H9 (cell line): ENCODE data around the gene CLMP. TPM values are rescaled to one million over a fixed set of nuclear protein-coding genes. Genes with fewer than 3 reads are reported as not detected.

Experiments used
- DNase-seq: peaks from one replicate; pipeline ENCODE4 v3.0.0-alpha.2; 2017
- H2AFZ ChIP-seq: one replicate; pipeline ENCODE4 v1.6.1; 2013; ENCODE audit warnings: mild to moderate bottlenecking, low read length, control low read depth, moderate library complexity
- H2AK5ac ChIP-seq: 2 replicates; pipeline ENCODE4 v1.6.1; 2013; ENCODE audit warnings: low read length, control low read depth, mixed read lengths; ENCODE audit not compliant: insufficient read length
- H2BK120ac ChIP-seq: one replicate; pipeline ENCODE4 v1.6.1; 2013; ENCODE audit warnings: low read depth, mild to moderate bottlenecking, low read length, control low read depth, inconsistent platforms; ENCODE audit not compliant: poor library complexity, severe bottlenecking
- H2BK12ac ChIP-seq: 2 replicates; pipeline ENCODE4 v1.6.1; 2013; ENCODE audit warnings: low read length, control low read depth, mixed read lengths, low read depth; ENCODE audit not compliant: insufficient read length
- H2BK15ac ChIP-seq: 2 replicates; pipeline ENCODE4 v1.6.1; 2013; ENCODE audit warnings: low read depth, low read length, control low read depth
- H2BK20ac ChIP-seq: one replicate; pipeline ENCODE4 v1.6.1; 2013; ENCODE audit warnings: low read depth, mild to moderate bottlenecking, low read length, control low read depth, inconsistent platforms; ENCODE audit not compliant: poor library complexity, severe bottlenecking
- H2BK5ac ChIP-seq: 2 replicates; pipeline ENCODE4 v1.6.1; 2013; ENCODE audit warnings: low read length, control low read depth, mixed read lengths; ENCODE audit not compliant: insufficient read length
- H3K14ac ChIP-seq: 2 replicates; pipeline ENCODE4 v1.6.1; 2013; ENCODE audit warnings: low read length, control low read depth; ENCODE audit not compliant: insufficient read depth
- H3K18ac ChIP-seq: 2 replicates; pipeline ENCODE4 v1.6.1; 2013; ENCODE audit warnings: low read depth, mild to moderate bottlenecking, mixed read lengths, low read length, control low read depth; ENCODE audit not compliant: insufficient read length
- H3K23ac ChIP-seq: 2 replicates; pipeline ENCODE4 v1.6.1; 2013; ENCODE audit warnings: low read length, control low read depth, mixed read lengths, low read depth; ENCODE audit not compliant: insufficient read length
- H3K23me2 ChIP-seq: 2 replicates; pipeline ENCODE4 v1.6.1; 2013; ENCODE audit warnings: low read depth, mild to moderate bottlenecking, mixed read lengths, low read length, control low read depth; ENCODE audit not compliant: insufficient read length, poor library complexity, severe bottlenecking
- H3K27ac ChIP-seq: 2 replicates; pipeline ENCODE4 v1.5.1; 2013; ENCODE audit warnings: low read length, control low read depth, mixed read lengths, low read depth; ENCODE audit not compliant: insufficient read length
- H3K27me3 ChIP-seq: 2 replicates; pipeline ENCODE4 v1.6.1; 2013; ENCODE audit warnings: low read length, control low read depth, inconsistent platforms; ENCODE audit not compliant: insufficient read depth
- H3K4ac ChIP-seq: 2 replicates; pipeline ENCODE4 v1.6.1; 2013; ENCODE audit warnings: low read depth, mild to moderate bottlenecking, control low read depth, inconsistent platforms, low read length, moderate library complexity
- H3K4me1 ChIP-seq: 2 replicates; pipeline ENCODE4 v1.6.1; 2013; ENCODE audit warnings: low read length, control low read depth, inconsistent platforms; ENCODE audit not compliant: insufficient read depth
- H3K4me2 ChIP-seq: 2 replicates; pipeline ENCODE4 v1.6.1; 2013; ENCODE audit warnings: low read length, control low read depth, mixed read lengths; ENCODE audit not compliant: insufficient read length, insufficient read depth
- H3K56ac ChIP-seq: 2 replicates; pipeline ENCODE4 v1.6.1; 2013; ENCODE audit warnings: low read depth, mild to moderate bottlenecking, mixed read lengths, low read length, control low read depth; ENCODE audit not compliant: insufficient read length
- H3K79me1 ChIP-seq: 2 replicates; pipeline ENCODE4 v1.6.1; 2013; ENCODE audit warnings: low read depth, mild to moderate bottlenecking, moderate library complexity, low read length, control low read depth, inconsistent platforms; ENCODE audit not compliant: insufficient read depth, poor library complexity, severe bottlenecking
- H3K79me2 ChIP-seq: 2 replicates; pipeline ENCODE4 v1.6.1; 2013; ENCODE audit warnings: low read length, control low read depth, inconsistent platforms; ENCODE audit not compliant: insufficient read depth
- H3K9ac ChIP-seq: 2 replicates; pipeline ENCODE4 v1.6.1; 2013; ENCODE audit warnings: low read length, control low read depth, mixed read lengths; ENCODE audit not compliant: insufficient read length; ENCODE audit errors: extremely low read depth
- H3K9me3 ChIP-seq: one replicate; pipeline ENCODE4 v1.6.1; 2013; ENCODE audit warnings: low read depth, low read length, inconsistent platforms; ENCODE audit not compliant: control insufficient read depth
- H3T11ph ChIP-seq: one replicate; pipeline ENCODE4 v1.6.1; 2013; ENCODE audit warnings: mild to moderate bottlenecking, low read length, control low read depth, inconsistent platforms
- H4K20me1 ChIP-seq: one replicate; pipeline ENCODE4 v1.6.1; 2013; ENCODE audit not compliant: control insufficient read depth, insufficient read length, insufficient read depth
- H4K5ac ChIP-seq: 2 replicates; pipeline ENCODE4 v1.6.1; 2013; ENCODE audit warnings: low read depth, mild to moderate bottlenecking, mixed read lengths, low read length, control low read depth; ENCODE audit not compliant: insufficient read length
- H4K8ac ChIP-seq: replicated peaks from 2 replicates; pipeline ENCODE4 v1.6.1; 2013; ENCODE audit warnings: low read length, control low read depth, mixed read lengths, low read depth; ENCODE audit not compliant: insufficient read length
- H4K91ac ChIP-seq: 2 replicates; pipeline ENCODE4 v1.6.1; 2013; ENCODE audit warnings: low read depth, mild to moderate bottlenecking, moderate library complexity, mixed read lengths, low read length, control low read depth; ENCODE audit not compliant: insufficient read length
- H3K27ac Mint-ChIP-seq, 3 experiments: 2 replicates in 2 of 3; 3 replicates in 1 of 3; pipeline ENCODE4 v1.8.0; 2020 to 2021; ENCODE audit warnings: mixed read lengths in 3 of 3, mild to moderate bottlenecking in 1 of 3, moderate library complexity in 1 of 3
- H3K27me3 Mint-ChIP-seq: 2 replicates; pipeline ENCODE4 v1.8.0; 2021; ENCODE audit warnings: low read depth, mild to moderate bottlenecking, moderate library complexity, mixed read lengths
- H3K36me3 Mint-ChIP-seq, 3 experiments: 2 replicates in 2 of 3; 3 replicates in 1 of 3; pipeline ENCODE4 v1.8.0; 2020 to 2021; ENCODE audit warnings: low read depth in 3 of 3, mixed read lengths in 3 of 3; ENCODE audit not compliant: insufficient read depth in 1 of 3
- H3K4me1 Mint-ChIP-seq, 2 experiments: 2 replicates each; pipeline ENCODE4 v1.8.0; 2020; ENCODE audit warnings: mixed read lengths in 2 of 2
- H3K4me3 Mint-ChIP-seq, 2 experiments: 2 replicates in 1 of 2; 3 replicates in 1 of 2; pipeline ENCODE4 v1.8.0; 2020 to 2021; ENCODE audit warnings: mild to moderate bottlenecking in 2 of 2, mixed read lengths in 2 of 2, moderate library complexity in 1 of 2
- H3K9me3 Mint-ChIP-seq, 2 experiments: 2 replicates in 1 of 2; 3 replicates in 1 of 2; pipeline ENCODE4 v1.8.0; 2020; ENCODE audit warnings: mild to moderate bottlenecking in 2 of 2, mixed read lengths in 2 of 2, moderate library complexity in 1 of 2
- WGBS: extraction: QIAGEN DNeasy Blood & Tissue Kit; methylation state at CpG from one replicate; pipeline ENCODE4 v1.1.7; 2013; ENCODE audit warnings: missing lambda C conversion rate, low lambda C conversion rate, mixed read lengths; ENCODE audit not compliant: insufficient read length; ENCODE audit errors: extremely low coverage; 5-methylcytosine and 5-hydroxymethylcytosine counted together
- total RNA-seq: library from RNA; stranded (reverse); gene quantifications from 2 replicates; pipeline ENCODE4 v1.2.1, GENCODE V29; 2021
- TF ChIP-seq, protein P1 (sequence below): fragments of 200-600 bp; sonication (generic); conservative IDR thresholded peaks from 3 replicates; pipeline ENCODE4 v1.8.0; 2021; ENCODE audit warnings: antibody characterized with exemption, mild to moderate bottlenecking

The CLMP gene
- total RNA-seq, 1 experiment from 2014 or later: 13.8 TPM

DNA sequence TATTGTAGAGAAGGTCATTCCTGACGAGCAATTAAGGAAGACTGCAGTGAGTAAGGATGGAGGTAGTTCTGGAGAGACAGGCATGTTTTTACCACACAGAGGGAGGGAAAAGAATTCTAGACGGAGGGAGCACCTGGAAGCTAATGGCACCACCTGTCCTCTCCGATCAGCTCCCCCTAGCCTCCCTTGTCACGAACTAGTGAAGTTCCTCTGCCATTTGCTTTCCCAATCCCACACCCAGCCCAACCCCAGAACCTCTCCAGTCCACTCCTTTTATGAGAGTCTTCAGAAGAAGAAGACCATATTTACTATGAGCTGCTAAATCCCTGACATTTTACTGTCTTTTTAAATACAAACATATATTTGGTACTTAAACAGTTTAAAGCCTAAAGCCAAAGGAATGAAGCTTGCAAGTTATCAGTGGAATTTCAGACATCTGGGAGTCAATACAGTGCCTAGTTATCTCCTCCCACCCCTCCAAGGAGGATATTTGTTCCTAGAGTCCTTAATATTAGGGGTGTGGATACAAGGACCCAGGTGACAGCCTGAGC is 87.0 kb downstream of the CLMP start:
- Histone ChIP-seq H3K27ac (no peak overlapping the region), H4K8ac (no peak overlapping the region), H3K4me2 (no peak overlapping the region), H3K79me2 (no peaks in the 10 kb centered on the region), H2BK15ac (no peak overlapping the region), H3K27me3 (no peaks in the 10 kb centered on the region), H2BK120ac (no peak overlapping the region), H3K9me3 (no peaks in the 10 kb centered on the region), H3K4ac (no peak overlapping the region), H3K4me1 (no peaks in the 10 kb centered on the region), H3K18ac (no peak overlapping the region), H4K20me1 (no peaks in the 10 kb centered on the region), H3T11ph (no peak overlapping the region), H2BK5ac (no peak overlapping the region), H2BK12ac (no peak overlapping the region), H3K56ac (no peak overlapping the region), H4K5ac (no peak overlapping the region), H4K91ac (no peak overlapping the region), H3K23me2 (no peaks in the 10 kb centered on the region), H2AK5ac (no peak overlapping the region), H3K9ac (no peak overlapping the region), H3K23ac (no peak overlapping the region), H3K14ac (no peak overlapping the region), H2BK20ac (no peak overlapping the region), H3K79me1 (no peaks in the 10 kb centered on the region), H2AFZ (no peak overlapping the region)
- Mint-ChIP-seq H3K27me3 (no peaks in the 10 kb centered on the region), H3K9me3 (no peaks in the 10 kb centered on the region), H3K27ac (no peak overlapping the region), H3K4me3 (no peak overlapping the region), H3K36me3 (peaks cover 0 to 1% (median 0%) of the 10 kb centered on the region in 3 experiments; a peak in 1 of 7 replicates), H3K4me1 (peaks cover 6 to 11% of the 10 kb centered on the region in 2 experiments; a peak in 1 of 4 replicates)
- no CpG with 5 or more reads among the region's 4 CpGs for WGBS
- DNase-seq: no peak
- TF ChIP-seq, protein P1, sequence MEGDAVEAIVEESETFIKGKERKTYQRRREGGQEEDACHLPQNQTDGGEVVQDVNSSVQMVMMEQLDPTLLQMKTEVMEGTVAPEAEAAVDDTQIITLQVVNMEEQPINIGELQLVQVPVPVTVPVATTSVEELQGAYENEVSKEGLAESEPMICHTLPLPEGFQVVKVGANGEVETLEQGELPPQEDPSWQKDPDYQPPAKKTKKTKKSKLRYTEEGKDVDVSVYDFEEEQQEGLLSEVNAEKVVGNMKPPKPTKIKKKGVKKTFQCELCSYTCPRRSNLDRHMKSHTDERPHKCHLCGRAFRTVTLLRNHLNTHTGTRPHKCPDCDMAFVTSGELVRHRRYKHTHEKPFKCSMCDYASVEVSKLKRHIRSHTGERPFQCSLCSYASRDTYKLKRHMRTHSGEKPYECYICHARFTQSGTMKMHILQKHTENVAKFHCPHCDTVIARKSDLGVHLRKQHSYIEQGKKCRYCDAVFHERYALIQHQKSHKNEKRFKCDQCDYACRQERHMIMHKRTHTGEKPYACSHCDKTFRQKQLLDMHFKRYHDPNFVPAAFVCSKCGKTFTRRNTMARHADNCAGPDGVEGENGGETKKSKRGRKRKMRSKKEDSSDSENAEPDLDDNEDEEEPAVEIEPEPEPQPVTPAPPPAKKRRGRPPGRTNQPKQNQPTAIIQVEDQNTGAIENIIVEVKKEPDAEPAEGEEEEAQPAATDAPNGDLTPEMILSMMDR: no peak
